DLD1 (cell line): Measurements from ENCODE around the gene TIAM1.

Experiments
- in situ Hi-C: cut with HindIII; loops from 2 replicates; pipeline ENCODE4 v1.10.0; 2017; ENCODE audit warnings: low sequenced_read_pairs

Gene TIAM1

DNA sequence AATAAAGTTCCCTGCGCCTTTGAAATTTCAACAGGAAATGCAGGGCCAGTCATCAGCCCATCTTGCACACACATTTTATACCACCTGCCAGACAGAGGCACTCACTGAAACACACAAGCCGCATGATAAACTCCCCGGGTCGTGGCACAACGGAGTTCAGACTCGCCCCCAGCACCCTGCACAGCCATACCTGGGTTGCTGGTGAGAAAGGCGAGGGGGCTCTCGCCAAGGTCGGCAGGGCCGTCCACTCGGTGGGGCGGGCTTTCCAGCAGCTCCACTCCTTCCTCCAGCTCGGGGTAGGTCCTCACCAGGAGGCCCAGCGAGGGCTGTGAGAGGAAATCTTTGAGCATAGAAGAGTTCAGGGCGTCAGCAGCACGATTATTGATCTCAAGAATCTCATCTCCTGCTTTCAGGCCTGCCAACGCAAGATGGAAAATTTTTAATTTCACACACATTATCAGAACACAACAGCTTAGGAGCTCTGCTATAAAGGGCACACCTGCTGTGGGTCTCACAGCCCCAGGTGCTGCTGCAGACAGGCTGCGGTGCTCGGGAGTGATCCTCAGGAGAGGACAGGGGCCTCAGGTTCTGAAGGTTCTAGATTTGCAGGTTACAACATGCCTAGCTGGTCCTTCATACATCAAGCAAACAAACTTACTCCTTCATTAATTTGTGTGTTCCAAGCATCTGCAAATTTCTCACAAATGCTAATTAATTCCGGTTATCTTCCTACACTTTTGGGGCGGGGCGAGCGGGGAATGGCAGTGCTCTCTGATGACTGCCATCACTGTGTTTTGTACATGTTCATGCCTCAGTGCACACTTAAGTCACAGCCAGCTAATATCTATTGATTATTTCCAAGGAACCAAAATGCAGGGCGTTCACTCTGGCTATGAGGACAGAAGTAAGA is 161.6 kb downstream of the TIAM1 start:
- in situ Hi-C loops: no loop called here

DNA sequence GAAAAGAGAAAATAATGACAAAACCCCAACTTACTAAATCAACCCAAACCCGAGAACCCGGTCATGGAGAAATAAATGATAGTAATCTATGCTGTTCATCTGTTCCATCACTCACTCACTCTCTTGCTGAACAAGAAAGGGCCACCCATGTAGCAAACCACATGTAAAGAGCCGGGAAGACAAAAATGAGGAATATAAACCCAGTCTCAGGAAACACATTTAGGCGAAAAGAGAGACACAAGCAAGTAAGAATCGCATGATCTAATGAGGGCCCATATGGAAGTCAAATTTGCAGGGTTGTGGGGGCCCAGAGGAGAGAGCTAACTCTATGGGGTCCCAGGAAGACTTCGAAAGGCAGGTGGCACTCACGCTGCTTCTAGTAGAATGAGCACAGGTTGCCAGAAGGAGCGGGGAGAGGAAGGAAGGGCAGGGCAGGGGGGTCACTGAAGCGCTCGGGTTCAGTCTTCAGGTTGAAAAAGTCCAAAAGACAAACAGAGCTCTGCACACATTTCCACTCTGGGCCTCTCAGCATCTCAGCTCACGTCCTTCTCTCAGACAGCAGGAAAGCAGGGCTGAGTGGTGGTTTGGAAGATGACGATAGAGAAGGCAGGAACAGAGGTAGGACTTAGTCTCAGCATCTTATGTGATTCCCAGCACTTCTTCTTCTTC is 162.8 kb downstream of the TIAM1 start:
- in situ Hi-C loops: no loop called here

DNA sequence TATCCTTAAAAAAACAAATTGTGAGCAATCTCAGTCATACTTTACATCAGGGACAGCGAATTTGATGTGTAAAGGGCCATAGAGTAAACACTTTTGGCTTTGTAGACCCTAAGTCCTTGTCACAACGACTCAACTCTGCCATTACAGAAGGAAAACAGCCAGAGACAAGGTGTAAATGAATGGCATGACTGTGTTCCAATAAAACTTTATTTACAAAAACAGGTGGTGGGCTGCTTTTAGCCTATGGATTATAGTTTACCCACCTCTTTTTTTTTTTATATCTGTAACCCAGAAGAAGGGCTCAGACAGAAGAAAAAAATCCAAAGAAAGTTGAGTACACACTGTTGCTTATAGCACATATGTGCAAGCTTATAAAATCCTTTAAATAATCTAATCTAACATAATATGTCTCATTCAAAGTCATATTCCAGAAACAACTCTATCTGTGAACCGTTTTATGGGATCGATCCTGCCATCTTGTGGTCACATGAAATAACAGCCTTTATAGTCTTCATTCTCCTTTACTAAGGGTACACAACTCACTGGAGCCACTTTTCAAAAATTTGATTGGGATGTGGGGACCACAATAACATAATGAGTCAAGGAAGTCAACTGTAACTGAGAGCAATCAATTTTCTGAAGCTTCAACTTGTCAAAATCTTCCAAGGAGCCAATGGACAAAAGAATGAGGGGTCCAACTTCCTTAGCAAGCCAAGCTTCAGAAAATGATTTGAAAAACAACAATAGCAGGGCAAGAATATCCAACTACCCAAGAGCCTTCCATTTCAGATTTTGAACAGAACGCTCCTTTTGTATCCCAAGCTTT is 163.6 kb downstream of the TIAM1 start:
- in situ Hi-C loops: no loop called here

DNA sequence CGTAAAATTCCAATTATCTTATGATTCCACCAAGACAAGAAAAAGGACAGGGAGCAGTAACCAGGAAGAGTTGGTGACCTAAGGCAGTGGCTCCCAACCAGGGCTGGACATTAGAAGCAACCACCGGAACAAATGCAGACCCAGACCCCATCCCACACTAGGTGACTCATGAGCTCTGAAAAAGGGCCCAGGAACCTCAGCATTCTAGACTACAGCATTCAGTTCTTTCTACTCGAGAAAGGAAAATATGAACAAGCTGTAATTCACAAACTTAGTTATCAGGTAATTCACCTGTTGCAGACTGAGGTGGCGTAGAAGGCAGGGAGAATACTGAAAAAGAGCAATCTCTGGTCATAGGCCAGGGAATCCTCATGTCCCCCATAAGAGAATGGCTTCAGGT is 167.3 kb downstream of the TIAM1 start:
- in situ Hi-C loops: no loop called here

DNA sequence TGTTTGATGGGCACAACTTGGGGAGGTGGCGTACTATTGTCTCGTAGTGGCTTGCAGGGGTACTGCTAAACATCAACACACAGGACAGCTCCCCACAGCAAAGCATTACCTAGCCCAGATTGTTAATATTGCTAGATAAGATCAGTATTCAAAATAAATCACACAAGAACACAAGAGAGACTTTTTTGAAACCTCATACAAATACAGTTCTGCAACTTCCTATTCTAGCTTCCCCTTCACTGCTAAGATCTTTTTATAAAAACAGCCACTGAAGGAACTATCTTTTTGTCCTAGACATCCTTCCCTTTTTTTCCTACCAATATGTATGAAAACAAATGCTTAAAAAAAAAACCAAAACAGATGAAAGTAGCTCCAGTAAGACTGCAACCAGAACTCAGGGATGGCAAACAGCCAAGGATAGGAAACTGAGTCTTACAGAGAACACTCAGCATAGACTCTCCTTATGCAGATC is 167.9 kb downstream of the TIAM1 start:
- in situ Hi-C loops: no loop called here

DNA sequence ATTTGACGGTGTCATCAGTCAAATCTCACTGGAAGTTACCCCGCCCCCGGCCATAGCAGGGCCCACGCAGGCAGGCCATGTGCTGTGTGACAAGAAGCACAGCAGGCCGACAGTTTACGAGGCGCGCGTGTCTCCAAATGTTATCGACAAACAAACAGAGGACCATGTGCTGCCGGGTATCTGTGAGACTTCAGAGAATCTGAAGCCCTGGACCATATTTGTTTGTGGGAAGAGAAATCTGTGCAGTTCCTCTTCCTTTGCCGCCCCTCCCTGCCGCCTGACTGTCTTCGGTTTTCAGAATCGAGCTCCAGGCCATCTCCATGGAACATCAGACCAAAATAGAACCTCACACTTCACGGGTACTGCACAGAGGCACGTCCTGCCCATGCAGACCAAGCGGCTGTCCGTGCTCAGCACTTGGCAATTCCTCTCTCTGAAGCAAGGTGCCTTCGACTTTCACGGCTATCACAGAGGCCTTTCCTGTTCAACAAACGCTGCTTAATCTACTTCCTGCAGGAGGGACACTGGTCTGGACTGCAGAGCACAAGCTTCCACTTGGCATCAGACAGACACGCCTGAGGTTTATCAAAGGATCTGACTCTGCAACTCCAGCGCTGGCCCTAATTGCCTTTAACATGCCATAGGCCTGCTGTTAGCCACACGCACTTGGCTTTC is 170.0 kb downstream of the TIAM1 start:
- in situ Hi-C loops: no loop called here

DNA sequence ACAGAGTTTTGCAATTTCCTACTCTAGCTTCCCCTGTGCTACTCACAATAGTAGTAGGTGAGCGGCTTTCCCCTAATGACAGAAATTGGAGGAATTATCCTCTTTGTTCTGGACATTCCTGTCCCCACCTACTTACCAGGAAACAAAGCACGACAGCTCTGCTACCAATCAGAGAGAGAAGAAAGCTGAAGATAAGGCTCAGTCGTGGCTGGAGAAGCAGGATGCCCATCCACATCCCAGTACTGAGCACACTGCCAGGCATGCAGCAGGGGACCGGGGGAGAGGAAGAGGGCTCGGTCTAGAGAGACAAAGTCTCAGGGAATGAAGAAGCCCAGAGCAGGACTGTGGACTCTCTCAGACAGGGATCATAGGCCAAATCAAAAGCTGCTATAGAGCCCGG is 171.7 kb downstream of the TIAM1 start:
- in situ Hi-C loops: no loop called here

DNA sequence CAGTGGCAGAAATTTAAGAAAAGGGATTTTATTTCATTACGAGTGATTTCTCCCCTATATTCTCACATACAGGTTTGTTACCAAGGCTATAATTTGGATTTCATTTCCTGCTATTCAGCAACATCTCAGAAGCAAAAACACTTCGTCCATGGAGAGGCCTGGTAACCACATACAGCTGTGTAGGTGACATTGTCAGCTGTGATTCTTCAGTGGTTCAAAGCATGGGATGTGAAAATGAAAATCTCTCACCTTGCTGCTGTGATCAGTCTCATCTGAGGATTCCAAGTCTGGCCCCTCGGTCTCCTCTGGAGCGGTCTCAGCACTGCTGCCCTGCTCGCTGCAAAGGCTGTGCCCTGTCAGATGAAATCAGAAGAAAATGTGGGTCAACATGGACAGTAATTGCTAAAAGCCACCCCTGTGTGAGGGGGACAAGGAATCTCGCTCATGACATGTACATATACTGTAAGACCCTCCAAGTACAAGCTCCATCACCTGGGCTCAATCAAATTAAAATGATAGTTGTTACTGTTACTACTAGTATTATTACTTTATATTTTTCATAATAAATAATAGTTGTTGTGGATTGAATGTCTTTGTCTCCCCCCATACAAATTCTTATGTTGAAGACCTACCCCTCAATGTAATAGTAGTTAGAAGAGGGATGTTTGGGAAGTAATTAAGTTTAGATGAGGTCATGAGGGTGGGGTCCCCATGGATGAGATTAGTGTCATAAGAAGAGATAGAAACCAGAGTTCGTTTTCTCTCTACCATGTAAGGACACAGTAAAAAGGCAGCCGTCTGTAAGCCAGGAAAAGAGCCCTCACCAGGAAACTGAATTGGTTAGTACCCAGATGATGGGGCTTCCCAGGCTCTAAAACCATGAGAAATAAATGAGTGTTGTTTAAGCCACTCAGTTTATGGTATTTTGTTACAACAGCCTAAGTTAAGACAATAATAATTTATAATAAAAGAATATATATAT is 179.1 kb downstream of the TIAM1 start:
- in situ Hi-C loops: no loop called here

DNA sequence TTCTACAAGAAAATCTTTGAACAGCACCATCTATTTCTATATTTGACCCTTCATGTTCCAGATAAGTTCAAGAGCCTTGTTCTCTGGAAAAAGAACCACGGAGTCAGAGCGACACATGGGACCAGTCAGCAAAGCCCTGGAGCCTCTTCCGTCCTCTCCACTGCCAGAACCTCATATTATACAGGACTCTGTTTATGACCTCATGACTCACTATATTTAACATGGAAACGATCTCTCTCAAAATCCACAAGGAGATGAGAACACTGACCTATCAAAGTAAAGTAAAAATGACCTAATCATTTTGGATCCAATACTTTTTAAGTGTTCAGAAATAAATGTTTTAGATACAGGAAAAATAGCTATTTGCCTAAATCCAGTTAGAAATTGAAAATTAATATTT is 181.2 kb downstream of the TIAM1 start:
- in situ Hi-C loops: no loop called here

DNA sequence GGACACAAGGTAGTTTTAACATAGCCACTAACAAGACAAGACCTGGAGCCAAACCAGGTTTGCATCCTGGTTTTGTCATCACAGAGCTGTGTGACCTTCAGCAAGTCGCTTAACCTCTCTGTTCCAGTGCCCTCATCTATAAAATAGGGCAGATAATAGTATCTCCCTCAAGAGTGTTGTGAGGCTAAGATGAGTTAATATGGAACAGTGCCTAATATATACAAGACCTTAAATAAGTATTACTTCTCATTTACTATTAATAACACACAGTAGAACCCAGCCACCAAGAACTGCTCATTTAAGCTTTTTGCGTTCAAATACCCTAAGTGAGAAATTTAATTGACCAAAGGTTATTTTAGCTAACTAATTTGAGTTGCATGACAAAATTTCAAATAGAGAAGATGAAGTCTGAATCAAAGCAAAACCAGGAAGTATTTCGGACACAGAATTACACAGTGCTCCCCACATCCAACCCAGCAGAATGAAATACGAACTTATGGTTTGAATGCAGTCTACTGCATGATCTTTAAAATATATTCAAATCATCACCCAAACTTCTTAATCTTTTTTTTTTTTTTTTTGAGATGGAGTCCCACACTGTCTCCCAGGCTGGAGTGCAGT is 181.9 kb downstream of the TIAM1 start:
- in situ Hi-C loops: no loop called here

DNA sequence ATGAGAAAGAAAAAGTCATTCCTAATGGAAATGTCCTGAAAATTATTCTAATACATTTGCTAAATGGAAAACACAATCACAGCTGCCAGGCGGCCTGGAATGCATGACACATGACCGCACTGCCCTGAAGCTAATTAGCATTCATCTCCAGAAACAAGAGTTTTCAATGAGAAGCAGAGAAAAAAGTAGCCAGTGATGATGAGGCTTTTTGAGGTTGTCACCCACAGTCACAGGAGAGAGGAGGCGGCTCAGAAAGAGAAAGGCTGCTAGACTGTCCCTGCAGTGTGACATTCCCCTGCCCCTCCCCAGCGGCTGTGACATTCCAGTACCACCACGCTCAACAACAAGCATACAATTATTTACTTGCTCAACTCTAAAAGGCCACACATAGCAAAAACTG is 182.9 kb downstream of the TIAM1 start:
- in situ Hi-C loops: no loop called here

DNA sequence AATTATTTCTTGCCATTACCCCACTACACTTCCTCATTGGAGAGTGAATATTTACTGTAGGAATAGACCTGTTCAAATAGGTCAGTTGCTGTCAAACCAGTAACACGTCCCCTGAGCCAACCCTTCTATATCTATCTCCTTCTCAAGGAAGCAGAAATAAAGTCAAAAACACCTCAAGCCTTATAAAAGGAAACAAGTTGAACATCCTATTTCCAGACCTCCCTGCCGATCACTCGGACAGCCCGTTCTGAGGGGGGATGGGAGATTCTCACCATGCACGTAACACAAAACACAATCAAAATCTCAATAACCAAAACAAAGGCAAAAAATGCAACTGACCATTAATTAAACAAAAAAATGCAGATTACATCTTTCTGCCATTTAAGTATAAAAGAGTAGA is 184.3 kb downstream of the TIAM1 start:
- in situ Hi-C loops: no loop called here

DNA sequence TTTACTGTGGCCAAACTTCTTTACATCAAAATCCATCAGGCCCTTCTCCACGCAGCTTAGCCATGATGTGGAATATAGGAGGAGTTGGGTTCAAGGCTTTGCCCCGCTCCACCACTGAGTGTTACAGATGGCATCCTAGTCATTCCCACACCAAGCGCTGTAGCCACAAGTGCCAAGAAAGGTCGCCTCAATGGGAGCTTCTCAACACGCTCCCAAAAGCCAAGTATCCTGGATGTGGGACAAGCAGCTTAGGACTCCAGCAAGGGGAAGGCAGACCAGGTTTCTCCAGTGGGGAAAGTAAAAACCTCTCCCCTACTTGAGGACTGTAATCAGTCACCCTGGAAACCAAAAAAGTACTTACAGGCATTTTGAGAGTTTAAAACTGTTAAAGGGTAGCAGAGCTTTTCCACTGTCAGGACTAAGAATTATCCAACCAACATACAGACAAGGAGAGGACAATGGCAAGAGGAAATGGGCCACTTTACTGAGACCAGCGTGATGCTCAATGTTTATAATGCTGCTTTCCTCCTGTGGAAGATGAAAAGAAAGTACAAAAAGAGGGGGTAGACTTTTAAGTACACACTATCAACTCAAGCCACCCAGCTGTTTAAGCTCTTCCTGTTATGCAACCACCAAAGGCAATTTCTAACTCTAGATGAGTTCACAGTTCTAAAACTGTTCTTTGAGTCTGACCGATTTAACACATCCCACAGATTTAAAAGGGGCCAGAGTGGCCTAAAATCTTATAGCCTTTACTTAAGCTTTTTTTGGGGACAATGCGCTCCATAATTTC is 185.1 kb downstream of the TIAM1 start:
- in situ Hi-C loops: no loop called here

DNA sequence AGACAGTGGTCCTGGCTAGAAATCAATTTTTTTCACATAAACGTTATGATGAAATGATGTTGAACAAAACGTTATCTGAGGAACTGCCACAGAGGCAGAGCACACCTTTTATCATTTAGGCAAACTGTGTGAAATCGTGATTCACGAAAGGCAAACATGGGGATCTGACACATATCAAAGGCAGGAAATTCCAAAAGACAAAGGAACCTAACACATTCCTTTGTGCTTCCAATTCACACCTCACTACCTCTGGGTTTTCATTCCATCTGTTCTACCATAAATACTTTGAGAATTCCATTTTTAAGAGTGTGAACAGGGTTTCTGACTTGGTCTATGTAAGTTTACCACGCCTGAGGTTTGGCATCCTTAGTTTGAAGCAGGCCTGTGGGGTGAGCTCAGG is 186.3 kb downstream of the TIAM1 start:
- in situ Hi-C loops: no loop called here

DNA sequence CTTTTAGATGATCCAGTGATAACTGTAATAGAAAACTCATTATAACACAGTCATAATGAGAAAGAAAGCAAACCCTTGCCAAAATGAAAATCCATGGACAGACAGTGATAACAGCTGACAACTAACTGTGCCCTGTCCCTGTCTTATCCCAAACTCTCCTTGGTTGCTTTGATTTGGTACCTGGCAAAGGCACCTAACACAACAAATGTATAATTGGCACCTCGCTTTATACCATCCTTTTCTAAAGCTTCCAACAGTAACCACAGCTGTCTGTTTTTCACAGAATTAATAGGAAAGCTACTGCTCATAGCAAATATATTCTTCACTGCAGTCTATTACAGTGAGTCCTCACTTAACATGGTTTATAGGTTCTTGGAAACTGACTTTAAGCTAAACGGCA is 187.4 kb downstream of the TIAM1 start:
- in situ Hi-C loops: no loop called here

DNA sequence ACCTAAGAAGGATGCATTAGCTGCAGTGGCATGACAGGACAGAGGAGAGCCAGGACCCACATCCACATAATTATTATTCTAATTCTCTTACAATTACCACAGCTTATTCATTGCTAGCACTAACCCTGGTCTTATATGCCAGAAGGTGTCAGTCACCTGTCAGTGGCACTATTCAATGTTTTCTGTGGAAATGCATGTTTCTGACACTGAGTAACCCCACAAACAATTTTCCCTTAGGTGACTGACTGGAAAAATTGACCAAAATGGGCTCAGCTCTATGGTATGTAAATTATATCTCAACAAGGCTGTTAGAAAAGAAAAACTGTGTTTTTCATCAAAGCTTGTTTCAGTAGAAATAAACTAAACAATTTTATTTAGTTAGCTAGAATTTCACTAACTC is 187.9 kb downstream of the TIAM1 start:
- in situ Hi-C loops: no loop called here

DNA sequence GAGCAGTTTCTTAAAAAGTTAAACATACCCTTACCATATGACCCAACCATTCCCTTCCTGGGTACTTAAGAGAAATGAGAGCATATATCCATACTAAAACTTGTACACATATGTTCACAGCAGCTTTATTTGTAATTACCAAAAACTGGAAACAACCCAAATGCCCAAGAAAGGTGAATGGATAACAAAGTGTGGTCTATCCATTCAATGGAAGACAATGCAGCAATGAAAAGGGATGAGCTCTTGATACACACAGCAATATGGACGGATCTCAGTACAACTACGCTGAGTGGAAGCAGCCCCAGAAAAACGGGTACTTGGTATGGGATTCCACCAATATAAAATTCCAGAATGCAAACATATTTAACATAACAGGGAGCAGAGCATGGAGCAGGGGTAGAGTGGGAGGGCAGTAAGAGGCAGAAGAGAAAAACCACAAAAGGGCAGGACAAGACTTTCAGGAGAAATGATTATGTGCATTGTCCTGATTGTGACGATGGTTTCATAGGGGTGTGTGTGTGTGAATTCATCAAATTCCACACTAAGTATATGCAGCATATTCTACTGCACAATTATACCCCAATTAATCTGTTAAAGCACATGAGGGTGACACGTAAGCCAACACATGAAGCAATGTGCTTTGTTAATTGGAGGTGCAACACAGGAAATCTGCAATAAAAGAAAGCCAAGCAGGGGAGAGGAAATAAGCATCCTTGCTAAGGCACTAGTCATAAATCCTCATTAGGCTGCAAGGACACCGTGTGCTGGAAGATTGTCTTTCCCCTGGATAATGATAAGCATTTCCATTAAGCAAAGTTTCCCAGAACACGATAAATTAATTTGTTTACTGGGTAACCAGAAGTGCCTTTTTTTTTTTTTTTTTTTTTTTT is 192.7 kb downstream of the TIAM1 start:
- in situ Hi-C loops: no loop called here
